GM23338 (cell line): ENCODE data around the gene LCN6.

ENCODE experiments used
- CREB1 ChIP-seq: fragments of 250-450 bp; sonication (Bioruptor Pico); IDR thresholded peaks from 2 replicates; pipeline ENCODE4 v1.5.0; 2020; ENCODE audit warnings: low read depth, mild to moderate bottlenecking, moderate library complexity
- CTCF ChIP-seq, 2 experiments: fragments of 200-600 bp in 1 of 2; sonication (generic) in 1 of 2; conservative IDR thresholded peaks; 2 replicates each; pipeline versions ENCODE4 v1.5.1 to v1.6.1; 2016 to 2017; ENCODE audit warnings: antibody characterized with exemption in 2 of 2, low read depth in 2 of 2, mild to moderate bottlenecking in 2 of 2, moderate library complexity in 1 of 2
- EZH2 ChIP-seq: fragments of 200-600 bp; sonication (generic); IDR thresholded peaks from one replicate; pipeline ENCODE4 v1.8.0; 2017; ENCODE audit warnings: antibody characterized with exemption, mild to moderate bottlenecking, low read depth; ENCODE audit not compliant: unreplicated experiment
- EZH2phosphoT487 ChIP-seq: fragments of 200-600 bp; sonication (generic); IDR thresholded peaks from one replicate; pipeline ENCODE4 v1.8.1; 2018; ENCODE audit warnings: antibody characterized with exemption; ENCODE audit not compliant: unreplicated experiment
- JUNB ChIP-seq: IDR thresholded peaks from one replicate; pipeline ENCODE4 v1.6.1; 2016; ENCODE audit warnings: antibody characterized with exemption; ENCODE audit not compliant: unreplicated experiment
- POLR2AphosphoS5 ChIP-seq: IDR thresholded peaks from 2 replicates; pipeline ENCODE4 v1.6.1; 2016; ENCODE audit warnings: antibody characterized with exemption, low read depth
- REST ChIP-seq: IDR thresholded peaks from one replicate; pipeline ENCODE4 v1.6.1; 2018; ENCODE audit warnings: antibody characterized with exemption; ENCODE audit not compliant: unreplicated experiment
- STAT1 ChIP-seq: IDR thresholded peaks from one replicate; pipeline ENCODE4 v1.6.1; 2016; ENCODE audit warnings: antibody characterized with exemption; ENCODE audit not compliant: unreplicated experiment
- ZNF114 ChIP-seq: fragments of 250-450 bp; sonication (Bioruptor Pico); IDR thresholded peaks from 2 replicates; pipeline ENCODE4 v1.5.0; 2020; ENCODE audit warnings: mild to moderate bottlenecking, moderate library complexity
- ZNF331 ChIP-seq: fragments of 250-450 bp; sonication (Bioruptor Pico); IDR thresholded peaks from 2 replicates; pipeline ENCODE4 v1.5.0; 2020; ENCODE audit warnings: low read depth, mild to moderate bottlenecking, moderate library complexity
- TF ChIP-seq, protein P1 (sequence below): fragments of 250-450 bp; sonication (Bioruptor Pico); IDR thresholded peaks from 2 replicates; pipeline ENCODE4 v1.5.0; 2020; ENCODE audit warnings: mild to moderate bottlenecking, moderate library complexity
- TF ChIP-seq, protein P2 (sequence below): IDR thresholded peaks from 2 replicates; pipeline ENCODE4 v1.6.1; 2016; ENCODE audit warnings: antibody characterized with exemption

- TF ChIP-seq JUNB: no peak
- no peak for TF ChIP-seq CTCF (conservative IDR thresholded peaks at IDR 0.05; ENCODE audit: low read depth in 2 of 2)
- TF ChIP-seq ZNF331 (CRISPR knock-in tag): no peak
- TF ChIP-seq EZH2: no peak
- no peak for TF ChIP-seq EZH2phosphoT487
- TF ChIP-seq POLR2AphosphoS5: no peak
- TF ChIP-seq, protein P1, sequence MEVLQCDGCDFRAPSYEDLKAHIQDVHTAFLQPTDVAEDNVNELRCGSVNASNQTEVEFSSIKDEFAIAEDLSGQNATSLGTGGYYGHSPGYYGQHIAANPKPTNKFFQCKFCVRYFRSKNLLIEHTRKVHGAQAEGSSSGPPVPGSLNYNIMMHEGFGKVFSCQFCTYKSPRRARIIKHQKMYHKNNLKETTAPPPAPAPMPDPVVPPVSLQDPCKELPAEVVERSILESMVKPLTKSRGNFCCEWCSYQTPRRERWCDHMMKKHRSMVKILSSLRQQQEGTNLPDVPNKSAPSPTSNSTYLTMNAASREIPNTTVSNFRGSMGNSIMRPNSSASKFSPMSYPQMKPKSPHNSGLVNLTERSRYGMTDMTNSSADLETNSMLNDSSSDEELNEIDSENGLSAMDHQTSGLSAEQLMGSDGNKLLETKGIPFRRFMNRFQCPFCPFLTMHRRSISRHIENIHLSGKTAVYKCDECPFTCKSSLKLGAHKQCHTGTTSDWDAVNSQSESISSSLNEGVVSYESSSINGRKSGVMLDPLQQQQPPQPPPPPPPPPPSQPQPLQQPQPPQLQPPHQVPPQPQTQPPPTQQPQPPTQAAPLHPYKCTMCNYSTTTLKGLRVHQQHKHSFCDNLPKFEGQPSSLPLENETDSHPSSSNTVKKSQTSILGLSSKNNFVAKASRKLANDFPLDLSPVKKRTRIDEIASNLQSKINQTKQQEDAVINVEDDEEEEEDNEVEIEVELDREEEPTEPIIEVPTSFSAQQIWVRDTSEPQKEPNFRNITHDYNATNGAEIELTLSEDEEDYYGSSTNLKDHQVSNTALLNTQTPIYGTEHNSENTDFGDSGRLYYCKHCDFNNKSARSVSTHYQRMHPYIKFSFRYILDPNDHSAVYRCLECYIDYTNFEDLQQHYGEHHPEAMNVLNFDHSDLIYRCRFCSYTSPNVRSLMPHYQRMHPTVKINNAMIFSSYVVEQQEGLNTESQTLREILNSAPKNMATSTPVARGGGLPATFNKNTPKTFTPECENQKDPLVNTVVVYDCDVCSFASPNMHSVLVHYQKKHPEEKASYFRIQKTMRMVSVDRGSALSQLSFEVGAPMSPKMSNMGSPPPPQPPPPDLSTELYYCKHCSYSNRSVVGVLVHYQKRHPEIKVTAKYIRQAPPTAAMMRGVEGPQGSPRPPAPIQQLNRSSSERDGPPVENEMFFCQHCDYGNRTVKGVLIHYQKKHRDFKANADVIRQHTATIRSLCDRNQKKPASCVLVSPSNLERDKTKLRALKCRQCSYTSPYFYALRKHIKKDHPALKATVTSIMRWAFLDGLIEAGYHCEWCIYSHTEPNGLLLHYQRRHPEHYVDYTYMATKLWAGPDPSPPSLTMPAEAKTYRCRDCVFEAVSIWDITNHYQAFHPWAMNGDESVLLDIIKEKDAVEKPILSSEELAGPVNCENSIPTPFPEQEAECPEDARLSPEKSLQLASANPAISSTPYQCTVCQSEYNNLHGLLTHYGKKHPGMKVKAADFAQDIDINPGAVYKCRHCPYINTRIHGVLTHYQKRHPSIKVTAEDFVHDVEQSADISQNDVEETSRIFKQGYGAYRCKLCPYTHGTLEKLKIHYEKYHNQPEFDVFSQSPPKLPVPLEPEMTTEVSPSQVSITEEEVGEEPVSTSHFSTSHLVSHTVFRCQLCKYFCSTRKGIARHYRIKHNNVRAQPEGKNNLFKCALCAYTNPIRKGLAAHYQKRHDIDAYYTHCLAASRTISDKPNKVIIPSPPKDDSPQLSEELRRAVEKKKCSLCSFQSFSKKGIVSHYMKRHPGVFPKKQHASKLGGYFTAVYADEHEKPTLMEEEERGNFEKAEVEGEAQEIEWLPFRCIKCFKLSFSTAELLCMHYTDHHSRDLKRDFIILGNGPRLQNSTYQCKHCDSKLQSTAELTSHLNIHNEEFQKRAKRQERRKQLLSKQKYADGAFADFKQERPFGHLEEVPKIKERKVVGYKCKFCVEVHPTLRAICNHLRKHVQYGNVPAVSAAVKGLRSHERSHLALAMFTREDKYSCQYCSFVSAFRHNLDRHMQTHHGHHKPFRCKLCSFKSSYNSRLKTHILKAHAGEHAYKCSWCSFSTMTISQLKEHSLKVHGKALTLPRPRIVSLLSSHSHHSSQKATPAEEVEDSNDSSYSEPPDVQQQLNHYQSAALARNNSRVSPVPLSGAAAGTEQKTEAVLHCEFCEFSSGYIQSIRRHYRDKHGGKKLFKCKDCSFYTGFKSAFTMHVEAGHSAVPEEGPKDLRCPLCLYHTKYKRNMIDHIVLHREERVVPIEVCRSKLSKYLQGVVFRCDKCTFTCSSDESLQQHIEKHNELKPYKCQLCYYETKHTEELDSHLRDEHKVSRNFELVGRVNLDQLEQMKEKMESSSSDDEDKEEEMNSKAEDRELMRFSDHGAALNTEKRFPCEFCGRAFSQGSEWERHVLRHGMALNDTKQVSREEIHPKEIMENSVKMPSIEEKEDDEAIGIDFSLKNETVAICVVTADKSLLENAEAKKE: no peak
- TF ChIP-seq REST: no peak
- no peak for TF ChIP-seq CREB1 (CRISPR knock-in tag)
- TF ChIP-seq STAT1: no peak
- TF ChIP-seq, protein P2, sequence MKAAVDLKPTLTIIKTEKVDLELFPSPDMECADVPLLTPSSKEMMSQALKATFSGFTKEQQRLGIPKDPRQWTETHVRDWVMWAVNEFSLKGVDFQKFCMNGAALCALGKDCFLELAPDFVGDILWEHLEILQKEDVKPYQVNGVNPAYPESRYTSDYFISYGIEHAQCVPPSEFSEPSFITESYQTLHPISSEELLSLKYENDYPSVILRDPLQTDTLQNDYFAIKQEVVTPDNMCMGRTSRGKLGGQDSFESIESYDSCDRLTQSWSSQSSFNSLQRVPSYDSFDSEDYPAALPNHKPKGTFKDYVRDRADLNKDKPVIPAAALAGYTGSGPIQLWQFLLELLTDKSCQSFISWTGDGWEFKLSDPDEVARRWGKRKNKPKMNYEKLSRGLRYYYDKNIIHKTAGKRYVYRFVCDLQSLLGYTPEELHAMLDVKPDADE: no peak
- TF ChIP-seq ZNF114 (CRISPR knock-in tag): no peak
Measured at GRCh38 chr9:136701668-136702053, 46.7 kb downstream of the LCN6 start.
